Gastroesophageal sphincter (tissue), 4 donors: Measurements from ENCODE around the gene RNPEP. TPM values are rescaled to one million over a fixed set of nuclear protein-coding genes. Genes with fewer than 3 reads are reported as not detected.

ENCODE experiments used
- ATAC-seq: fragments of 150-250 bp; one replicate; pipeline ENCODE4 v1.9.1; 2016; ENCODE audit warnings: mild to moderate bottlenecking, moderate library complexity
- H3K27ac ChIP-seq, 4 donors: fragments of 200-600 bp; sonication (generic) in 3 of 4; 1 replicate in 3 of 4; 2 replicates in 1 of 4; pipeline ENCODE4 v1.5.1; 2016 to 2019
- H3K27me3 ChIP-seq: fragments of 200-600 bp; sonication (generic); one replicate; pipeline ENCODE4 v1.5.1; 2019
- H3K36me3 ChIP-seq, 2 donors: fragments of 200-600 bp; sonication (generic); one replicate each; pipeline ENCODE4 v1.5.1; 2019; ENCODE audit warnings: control low read depth in 1 of 2
- H3K4me1 ChIP-seq, 3 donors: fragments of 200-600 bp; sonication (generic); 1 replicate in 2 of 3; 2 replicates in 1 of 3; pipeline ENCODE4 v1.5.1; 2016 to 2019; ENCODE audit warnings: control low read depth in 2 of 3
- H3K4me3 ChIP-seq, 2 donors: fragments of 200-600 bp; sonication (generic); one replicate each; pipeline ENCODE4 v1.5.1; 2019; ENCODE audit warnings: mild to moderate bottlenecking in 1 of 2, moderate library complexity in 1 of 2
- H3K9me3 ChIP-seq, 3 donors: fragments of 200-600 bp; sonication (generic); one replicate each; pipeline ENCODE4 v1.5.1; 2017 to 2019; ENCODE audit warnings: control low read depth in 2 of 3
- CTCF ChIP-seq, 4 experiments: fragments of 200-600 bp in 2 of 4; fragments of 450-650 bp in 2 of 4; sonication (generic) in 1 of 4; IDR thresholded peaks; one replicate each; pipeline ENCODE4 v1.5.1; 2017 to 2019; ENCODE audit warnings: antibody characterized with exemption in 4 of 4, mild to moderate bottlenecking in 2 of 4, moderate library complexity in 2 of 4
- EP300 ChIP-seq: sonication (generic); formaldehyde crosslinking; IDR thresholded peaks from one replicate; pipeline ENCODE4 v1.6.1; 2017; ENCODE audit warnings: antibody characterized with exemption, mild to moderate bottlenecking
- POLR2A ChIP-seq, 2 donors: fragments of 450-650 bp; IDR thresholded peaks; one replicate each; pipeline ENCODE4 v1.6.1; 2017; ENCODE audit warnings: antibody characterized with exemption in 2 of 2, mild to moderate bottlenecking in 2 of 2, moderate library complexity in 1 of 2
- POLR2AphosphoS5 ChIP-seq: sonication (generic); formaldehyde crosslinking; IDR thresholded peaks from one replicate; pipeline ENCODE4 v1.6.1; 2017; ENCODE audit warnings: antibody characterized with exemption
- WGBS, 2 donors: methylation state at CpG; one replicate each; pipeline ENCODE4 v1.1.5; 2018; ENCODE audit warnings: low coverage in 1 of 2; 5-methylcytosine and 5-hydroxymethylcytosine counted together
- total RNA-seq, 4 donors: library from RNA; depleted of rRNA; stranded (reverse); fragments of >200 nt; gene quantifications; one replicate each; pipeline ENCODE4 v1.1.0, GENCODE V29; 2016

RNPEP gene
- total RNA-seq, 4 donors from 2014 or later: 23.0 to 40.0 (median 34.7) TPM

DNA sequence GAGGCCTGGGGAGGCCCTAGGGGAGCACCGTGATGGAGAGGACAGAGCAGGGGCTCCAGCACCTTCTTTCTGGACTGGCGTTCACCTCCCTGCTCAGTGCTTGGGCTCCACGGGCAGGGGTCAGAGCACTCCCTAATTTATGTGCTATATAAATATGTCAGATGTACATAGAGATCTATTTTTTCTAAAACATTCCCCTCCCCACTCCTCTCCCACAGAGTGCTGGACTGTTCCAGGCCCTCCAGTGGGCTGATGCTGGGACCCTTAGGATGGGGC lies 33.2 kb downstream of the RNPEP start:
- Histone ChIP-seq H3K27ac (no peak overlapping the region), H3K4me3 (no peak overlapping the region), H3K9me3 (no peaks in the 10 kb centered on the region), H3K4me1 (no peaks in the 10 kb centered on the region), H3K36me3 (peaks cover 0 to 7% of the 10 kb centered on the region in 2 donors), H3K27me3 (peaks cover 8% of the 10 kb centered on the region)
- 79% methylated on average over 3 of the region's 3 CpGs; no CpG with 5 or more reads in 1 of the 2 donors for WGBS, 2 donors
- TF ChIP-seq POLR2AphosphoS5 (no peak), EP300 (no peak), CTCF (IDR thresholded peaks at IDR 0.05) (no peak), POLR2A (IDR thresholded peaks at IDR 0.05) (no peak)
- no peak for ATAC-seq

DNA sequence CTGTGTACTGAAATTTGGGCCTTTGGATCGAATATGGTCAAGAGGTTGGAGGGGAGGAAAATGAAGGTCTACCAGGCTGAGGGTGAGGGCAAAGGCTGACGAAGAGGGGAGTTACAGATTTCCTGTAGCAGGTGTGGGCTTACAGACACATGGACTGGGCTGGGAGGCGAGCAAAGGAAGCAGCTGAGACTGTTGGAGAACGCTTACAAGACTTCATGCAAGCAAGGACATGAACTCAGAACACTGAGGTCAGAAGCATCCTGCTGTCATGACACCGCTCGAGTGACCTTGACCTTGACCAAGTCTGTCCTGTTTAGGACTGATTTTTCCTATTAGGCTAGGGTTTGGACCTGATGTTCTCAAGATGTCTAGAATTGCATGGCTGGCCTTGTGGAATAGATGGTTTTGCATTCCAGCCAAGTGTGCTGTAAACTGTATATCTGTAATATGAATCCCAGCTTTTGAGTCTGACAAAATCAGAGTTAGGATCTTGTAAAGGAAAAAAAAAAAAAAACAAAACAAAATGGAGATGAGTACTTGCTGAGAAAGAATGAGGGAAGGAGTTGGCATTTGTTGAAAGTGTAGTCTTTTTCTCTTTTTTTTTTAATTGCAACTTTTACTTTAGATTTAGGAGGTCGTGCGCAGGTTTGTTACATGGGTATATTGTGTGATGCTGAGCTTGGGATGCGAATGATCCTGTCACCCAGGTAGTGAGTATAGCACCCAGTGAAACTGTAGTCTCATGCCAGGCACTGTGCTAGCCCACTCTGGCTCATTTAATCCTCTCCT lies 33.8 kb downstream of the RNPEP start:
- no peak overlapping the region for H3K4me3 ChIP-seq
- no peak for ATAC-seq
- H3K36me3 ChIP-seq: peaks cover 0 to 7% of the 10 kb centered on the region in 2 donors
- no peaks in the 10 kb centered on the region for H3K4me1 ChIP-seq
- no peak for TF ChIP-seq POLR2A (IDR thresholded peaks at IDR 0.05)
- no peak for TF ChIP-seq EP300
- TF ChIP-seq POLR2AphosphoS5: no peak
- TF ChIP-seq CTCF (IDR thresholded peaks at IDR 0.05): no peak
- H3K27me3 ChIP-seq: peaks cover 8% of the 10 kb centered on the region
- WGBS, 2 donors: 89 to 91% methylated on average over 8 of the region's 9 CpGs
- no peaks in the 10 kb centered on the region for H3K9me3 ChIP-seq
- no peak overlapping the region for H3K27ac ChIP-seq

GRCh38 chr1:202016811-202017748 lies 34.6 kb downstream of the RNPEP start:
- Histone ChIP-seq H3K27ac (no peak overlapping the region), H3K36me3 (peaks cover 0 to 7% of the 10 kb centered on the region in 2 donors), H3K27me3 (peaks cover 8% of the 10 kb centered on the region), H3K4me3 (no peak overlapping the region), H3K4me1 (no peaks in the 10 kb centered on the region), H3K9me3 (no peaks in the 10 kb centered on the region)
- no peak for ATAC-seq
- TF ChIP-seq POLR2AphosphoS5: no peak
- no peak for TF ChIP-seq CTCF (IDR thresholded peaks at IDR 0.05)
- no peak for TF ChIP-seq EP300
- TF ChIP-seq POLR2A (IDR thresholded peaks at IDR 0.05): no peak
- 77 to 81% methylated on average over 6 to 12 of the region's 21 CpGs for WGBS, 2 donors

- no peak for ATAC-seq
- WGBS, 2 donors: 80% methylated on average over 1 of the region's 18 CpGs; no CpG with 5 or more reads in 1 of the 2 donors
- H3K27ac ChIP-seq: no peak overlapping the region
- H3K4me1 ChIP-seq: no peaks in the 10 kb centered on the region
- peaks cover 0 to 7% of the 10 kb centered on the region in 2 donors for H3K36me3 ChIP-seq
- no peak for TF ChIP-seq EP300
- no peak for TF ChIP-seq POLR2A (IDR thresholded peaks at IDR 0.05)
- no peak for TF ChIP-seq POLR2AphosphoS5
- no peak for TF ChIP-seq CTCF (IDR thresholded peaks at IDR 0.05)
- no peak overlapping the region for H3K4me3 ChIP-seq
- H3K9me3 ChIP-seq: no peaks in the 10 kb centered on the region
- peaks cover 8% of the 10 kb centered on the region for H3K27me3 ChIP-seq
These were observed 35.5 kb downstream of the RNPEP start for GRCh38 chr1:202017749-202018467.
